ENCODE measurements around the gene TXNDC11. TPM values are rescaled to one million over a fixed set of nuclear protein-coding genes. Genes with fewer than 3 reads are reported as not detected.

The TXNDC11 gene
- total and polyA plus RNA-seq, 10 of the 15 experiments (the other 5 are each of a cell fraction or from before 2014, with no cell fraction given): 1.7 to 86.7 (median 54.4) TPM

DNA sequence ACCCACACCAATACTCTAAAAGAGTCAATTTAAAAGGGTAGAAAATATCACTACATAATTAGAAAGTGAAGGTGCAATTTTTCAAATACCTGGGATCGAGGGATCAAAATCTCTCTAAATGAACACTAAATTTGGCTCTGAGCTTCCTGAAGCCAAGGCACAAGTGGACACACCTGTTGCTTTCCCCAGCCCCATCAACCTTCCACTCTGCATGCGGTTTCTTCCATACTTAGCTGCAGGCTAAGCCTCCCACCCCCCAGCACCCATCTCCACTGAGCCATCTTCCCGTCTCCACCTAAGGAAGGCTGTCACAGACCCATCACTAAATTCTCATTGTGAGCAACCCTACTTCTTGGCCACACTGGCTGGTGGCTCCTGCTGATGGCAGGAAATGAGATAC is 30.5 kb downstream of the TXNDC11 start:
- no peak for ATAC-seq
- no peak for FAIRE-seq
- TF ChIP-seq SMARCA5 (IDR thresholded peaks at IDR 0.05): no peak
- 0 out of 2 replicates have a peak, but pooled peaks have one; percentile 17 for TF ChIP-seq POLR2A (IDR thresholded peaks at IDR 0.05; ENCODE audit: low read depth, low read length)
- ChIA-PET RAD21 (ENCODE audit: unreplicated experiment) (interaction anchor here (0.8 to 1.9 kb wide), 5 partner anchors 22 to 180 kb away, joined by 3 to 4 read pairs (median 3); no protein-coding TSS in a partner anchor), POLR2A (interaction anchor here (0.7 kb wide), 1 partner anchor 199 kb away, joined by 3 read pairs; no protein-coding TSS in a partner anchor), CTCF (interaction anchor here (0.8 to 6.7 kb wide), 7 partner anchors 14 to 306 kb away, joined by 3 to 71 read pairs (median 4); no protein-coding TSS in a partner anchor), SMC1A (ENCODE audit: uncharacterized antibody, unreplicated experiment) (interaction anchor here (0.6 to 2.2 kb wide), 14 partner anchors 14 to 341 kb away, joined by 3 to 13 read pairs (median 3); no protein-coding TSS in a partner anchor)
- in situ Hi-C loops (cut with MboI) (loop anchor here (5.0 kb wide), 1 partner anchor 180 kb away; no protein-coding TSS in a partner anchor), intact Hi-C loops (cut with micrococcal nuclease; ENCODE audit: unreplicated experiment) (no loop called here)
- no peak overlapping the region for H3K9ac ChIP-seq (ENCODE audit: control insufficient read depth, insufficient read depth, low read length)
- H3K4me2 ChIP-seq (ENCODE audit: control insufficient read depth, insufficient read depth): no peak overlapping the region
- no peak overlapping the region for H2AFZ ChIP-seq (ENCODE audit: control insufficient read depth, low read depth, low read length)
- no TSS peak for BruUV-seq (replicated peaks)
- H3K4me1 ChIP-seq (ENCODE audit: control insufficient read depth, insufficient read depth, low read length): peaks cover 13% of the 10 kb centered on the region
- H3K27me3 ChIP-seq (replicated peaks in 1 of 2; ENCODE audit: control insufficient read depth in 2 of 2, insufficient read depth in 2 of 2, low read length in 1 of 2): no peaks in the 10 kb centered on the region
- no peaks in the 10 kb centered on the region; the same call in 1 of the 2 replicates for H4K20me1 ChIP-seq (ENCODE audit: control insufficient read depth, insufficient read depth)
- H3K9me3 ChIP-seq (replicated peaks; ENCODE audit: control insufficient read depth, insufficient read depth, low read length): no peaks in the 10 kb centered on the region
- H3K27ac ChIP-seq (ENCODE audit: control insufficient read depth, insufficient read depth): no peak overlapping the region
- 95% methylated on average over 3 of the region's 3 CpGs for WGBS (ENCODE audit: insufficient coverage, insufficient replicate concordance, low lambda C conversion rate, missing lambda C conversion rate)
- H3K79me2 ChIP-seq (ENCODE audit: control insufficient read depth, insufficient read depth, low read length): no peaks in the 10 kb centered on the region; the same call in none of the 2 replicates
- no peak overlapping the region for H3K4me3 ChIP-seq
- DNase-seq (ENCODE audit: low read depth, low spot score): no peak
- H3K36me3 ChIP-seq (ENCODE audit: control insufficient read depth in 2 of 2, insufficient read depth in 2 of 2, low read length in 1 of 2): peaks cover 16 to 37% of the 10 kb centered on the region in 2 experiments

DNA sequence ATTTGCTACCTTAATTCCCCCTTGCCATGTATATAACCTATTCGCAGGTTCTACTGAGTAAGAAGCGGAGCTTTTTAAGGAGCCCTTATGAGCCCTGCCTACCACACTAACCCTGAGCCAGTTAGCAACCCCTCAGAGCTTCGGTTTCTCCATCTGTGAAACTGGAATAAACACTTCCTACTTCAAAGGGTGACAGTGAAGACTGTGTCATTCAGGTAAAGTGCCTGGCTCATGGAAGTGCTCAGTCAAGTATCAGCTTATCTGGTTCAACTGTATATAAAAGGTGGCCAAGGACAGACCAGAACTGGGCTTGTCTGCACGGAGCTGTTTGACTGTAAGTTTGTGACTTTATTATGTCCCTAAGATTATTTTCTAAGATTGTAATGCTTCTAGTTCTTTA is 31.0 kb downstream of the TXNDC11 start:
- intact Hi-C loops (cut with micrococcal nuclease; ENCODE audit: unreplicated experiment): no loop called here
- Histone ChIP-seq H2AFZ (ENCODE audit: control insufficient read depth, low read depth, low read length) (no peak overlapping the region), H3K4me2 (ENCODE audit: control insufficient read depth, insufficient read depth) (no peak overlapping the region), H3K79me2 (ENCODE audit: control insufficient read depth, insufficient read depth, low read length) (no peaks in the 10 kb centered on the region; the same call in none of the 2 replicates), H3K9ac (ENCODE audit: control insufficient read depth, insufficient read depth, low read length) (no peak overlapping the region), H3K4me1 (ENCODE audit: control insufficient read depth, insufficient read depth, low read length) (peaks cover 13% of the 10 kb centered on the region), H3K9me3 (replicated peaks; ENCODE audit: control insufficient read depth, insufficient read depth, low read length) (no peaks in the 10 kb centered on the region), H4K20me1 (ENCODE audit: control insufficient read depth, insufficient read depth) (no peaks in the 10 kb centered on the region; the same call in 1 of the 2 replicates), H3K4me3 (no peak overlapping the region), H3K27ac (ENCODE audit: control insufficient read depth, insufficient read depth) (no peak overlapping the region), H3K36me3 (ENCODE audit: control insufficient read depth in 2 of 2, insufficient read depth in 2 of 2, low read length in 1 of 2) (peaks cover 16 to 39% of the 10 kb centered on the region in 2 experiments), H3K27me3 (replicated peaks in 1 of 2; ENCODE audit: control insufficient read depth in 2 of 2, insufficient read depth in 2 of 2, low read length in 1 of 2) (no peaks in the 10 kb centered on the region)
- no peak for DNase-seq (ENCODE audit: low read depth, low spot score)
- no peak for FAIRE-seq
- POLR2A ChIA-PET: interaction anchor here (0.7 to 2.1 kb wide), 2 partner anchors 31 to 198 kb away, joined by 3 to 4 read pairs; partner anchors contain the start of gene TXNDC11
- RAD21 ChIA-PET (ENCODE audit: unreplicated experiment): interaction anchor here (0.8 to 1.9 kb wide), 5 partner anchors 22 to 316 kb away, joined by 3 to 4 read pairs (median 3); no protein-coding TSS in a partner anchor
- SMC1A ChIA-PET (ENCODE audit: uncharacterized antibody, unreplicated experiment): interaction anchor here (0.8 to 2.2 kb wide), 13 partner anchors 9 to 312 kb away, joined by 3 to 13 read pairs (median 3); no protein-coding TSS in a partner anchor
- ATAC-seq: no peak
- 86% methylated on average over 4 of the region's 4 CpGs for WGBS (ENCODE audit: insufficient coverage, insufficient replicate concordance, low lambda C conversion rate, missing lambda C conversion rate)
- TF ChIP-seq YY1 (IDR thresholded peaks at IDR 0.05; ENCODE audit: low read depth, low read length): no peak
- no peak for TF ChIP-seq MYC (IDR thresholded peaks at IDR 0.05; ENCODE audit: insufficient read depth, insufficient read length, insufficient replicate concordance, low read length, severe bottlenecking)
- no peak for TF ChIP-seq TBL1XR1 (IDR thresholded peaks at IDR 0.05; ENCODE audit: low read depth, low read length)
- TF ChIP-seq DPF2 (IDR thresholded peaks at IDR 0.05): no peak
- no peak for TF ChIP-seq NR2C2 (IDR thresholded peaks at IDR 0.05; ENCODE audit: borderline replicate concordance, control insufficient read depth, insufficient read length, low read depth)
- TF ChIP-seq SREBF1 (IDR thresholded peaks at IDR 0.05; ENCODE audit: low read length): no peak
- in situ Hi-C loops (cut with MboI): loop anchor here (5.0 kb wide), 1 partner anchor 179 kb away; no protein-coding TSS in a partner anchor
- CTCF ChIA-PET: interaction anchor here (0.8 to 6.7 kb wide), 7 partner anchors 14 to 305 kb away, joined by 3 to 71 read pairs (median 4); no protein-coding TSS in a partner anchor
- no TSS peak for BruUV-seq (replicated peaks)
